Fibroblast of lung (primary cell): ENCODE measurements around the gene FRS3. TPM values are rescaled to one million over a fixed set of nuclear protein-coding genes. Genes with fewer than 3 reads are reported as not detected.

Source experiments
- DNase-seq, 2 donors: peaks; one replicate each; pipeline versions ENCODE4 v3.0.0 to v3.0.0-alpha.2; 2010; ENCODE audit warnings: low read depth in 2 of 2
- H2AFZ ChIP-seq: 2 replicates; pipeline ENCODE4 v1.5.1; 2012; ENCODE audit warnings: low read length, control low read depth, inconsistent platforms
- H3K27ac ChIP-seq: 2 replicates; pipeline ENCODE4 v1.5.1; 2011; ENCODE audit warnings: low read length, control low read depth; ENCODE audit not compliant: insufficient read depth
- H3K27me3 ChIP-seq: 2 replicates; pipeline ENCODE4 v1.5.1; 2011; ENCODE audit warnings: mild to moderate bottlenecking, low read length; ENCODE audit not compliant: control insufficient read depth, insufficient read depth
- H3K36me3 ChIP-seq: 2 replicates; pipeline ENCODE4 v1.5.1; 2011; ENCODE audit warnings: low read length; ENCODE audit not compliant: control insufficient read depth, insufficient read depth
- H3K4me1 ChIP-seq: 2 replicates; pipeline ENCODE4 v1.5.1; 2011; ENCODE audit warnings: low read length; ENCODE audit not compliant: control insufficient read depth, insufficient read depth; ENCODE audit errors: extremely low read depth
- H3K4me2 ChIP-seq: 2 replicates; pipeline ENCODE4 v1.5.1; 2011; ENCODE audit warnings: low read length, control low read depth; ENCODE audit not compliant: insufficient read depth; ENCODE audit errors: extremely low read depth
- H3K4me3 ChIP-seq, 4 experiments: fragments of 200-600 bp in 1 of 4; sonication (generic) in 1 of 4; replicated peaks in 1 of 4; 2 replicates each; pipeline ENCODE4 v1.5.1; 2011 to 2016; ENCODE audit warnings: low read length in 4 of 4, low read depth in 3 of 4, mild to moderate bottlenecking in 3 of 4, control low read depth in 2 of 4, inconsistent platforms in 1 of 4, mixed read lengths in 1 of 4; ENCODE audit not compliant: insufficient read depth in 1 of 4; ENCODE audit errors: control extremely low read depth in 1 of 4
- H3K79me2 ChIP-seq: 2 replicates; pipeline ENCODE4 v1.5.1; 2012; ENCODE audit warnings: mild to moderate bottlenecking, low read length, inconsistent platforms; ENCODE audit not compliant: control insufficient read depth, insufficient read depth
- H3K9ac ChIP-seq: 2 replicates; pipeline ENCODE4 v1.5.1; 2011; ENCODE audit warnings: mild to moderate bottlenecking, low read length, control low read depth; ENCODE audit not compliant: insufficient read depth
- H3K9me3 ChIP-seq: 2 replicates; pipeline ENCODE4 v1.5.1; 2012; ENCODE audit warnings: low read depth, low read length; ENCODE audit not compliant: control insufficient read depth, insufficient read depth
- H4K20me1 ChIP-seq: 2 replicates; pipeline ENCODE4 v1.5.1; 2011; ENCODE audit warnings: low read length; ENCODE audit not compliant: control insufficient read depth, insufficient read depth; ENCODE audit errors: extremely low read depth
- EZH2 ChIP-seq: IDR thresholded peaks from 2 replicates; pipeline ENCODE4 v1.5.1; 2012; ENCODE audit warnings: low read length, control low read depth, mild to moderate bottlenecking; ENCODE audit errors: missing control alignments
- polyA plus RNA-seq, 2 donors: library from polyadenylated mRNA; depleted of rRNA in 1 of 2; stranded (reverse) in 1 of 2; unstranded in 1 of 2; fragments of >200 nt; gene quantifications; 2 replicates each; pipeline ENCODE4 v1.2.1, GENCODE V29; 2011 to 2012; ENCODE audit warnings: missing spikeins in 1 of 2
- total RNA-seq: library from RNA; depleted of rRNA; stranded (reverse); fragments of >200 nt; gene quantifications from 2 replicates; pipeline ENCODE4 v1.2.1, GENCODE V29; 2014
- TF ChIP-seq, protein P1 (sequence below), 2 donors: IDR thresholded peaks in 1 of 2; conservative IDR thresholded peaks in 1 of 2; 1 replicate in 1 of 2; 2 replicates in 1 of 2; pipeline ENCODE4 v1.5.1; 2011 to 2012; ENCODE audit warnings: low read length in 2 of 2, control low read depth in 1 of 2, inconsistent platforms in 1 of 2, low read depth in 1 of 2, mild to moderate bottlenecking in 1 of 2

Gene FRS3
- total and polyA plus RNA-seq, 2 donors (not counting 1 experiment from before 2014, with no cell fraction given): 1.8 to 2.4 TPM

DNA sequence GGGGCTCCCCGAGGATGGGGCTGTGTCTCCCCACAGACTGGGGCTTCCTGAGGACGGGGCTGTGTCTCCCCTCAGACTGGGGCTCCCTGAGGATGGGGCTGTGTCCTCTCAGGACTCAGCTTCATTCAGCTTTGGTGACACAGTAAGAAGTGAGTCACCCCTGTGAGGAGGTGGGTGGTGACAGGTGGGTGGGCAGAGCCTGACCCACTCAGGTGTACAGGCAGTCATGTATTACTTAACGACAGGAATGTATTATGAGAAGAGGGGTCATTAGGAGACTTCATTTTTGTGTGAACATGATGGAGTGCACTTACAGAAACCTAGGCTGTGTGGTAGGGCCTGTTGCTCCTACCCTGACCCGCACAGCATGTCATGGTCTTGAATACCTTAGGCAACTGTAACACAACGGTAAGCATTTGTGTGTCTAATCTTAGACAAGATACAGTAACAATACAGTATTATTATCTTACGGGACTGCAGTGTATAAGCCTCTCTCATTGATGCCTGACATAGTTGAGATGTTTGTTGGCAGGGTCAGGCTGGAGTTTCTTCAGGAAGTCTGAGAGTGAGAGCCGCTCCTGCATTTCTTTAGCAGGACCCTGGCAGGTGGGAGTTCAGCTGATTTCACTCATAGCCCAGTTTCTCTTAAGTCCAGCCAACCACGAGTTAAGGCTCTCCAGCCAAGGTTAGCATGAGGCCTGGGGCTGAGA is 21.6 kb downstream of the FRS3 start:
- H3K9me3 ChIP-seq: no peaks in the 10 kb centered on the region
- H3K4me3 ChIP-seq: no peak overlapping the region
- no peak for TF ChIP-seq EZH2
- TF ChIP-seq, protein P1, sequence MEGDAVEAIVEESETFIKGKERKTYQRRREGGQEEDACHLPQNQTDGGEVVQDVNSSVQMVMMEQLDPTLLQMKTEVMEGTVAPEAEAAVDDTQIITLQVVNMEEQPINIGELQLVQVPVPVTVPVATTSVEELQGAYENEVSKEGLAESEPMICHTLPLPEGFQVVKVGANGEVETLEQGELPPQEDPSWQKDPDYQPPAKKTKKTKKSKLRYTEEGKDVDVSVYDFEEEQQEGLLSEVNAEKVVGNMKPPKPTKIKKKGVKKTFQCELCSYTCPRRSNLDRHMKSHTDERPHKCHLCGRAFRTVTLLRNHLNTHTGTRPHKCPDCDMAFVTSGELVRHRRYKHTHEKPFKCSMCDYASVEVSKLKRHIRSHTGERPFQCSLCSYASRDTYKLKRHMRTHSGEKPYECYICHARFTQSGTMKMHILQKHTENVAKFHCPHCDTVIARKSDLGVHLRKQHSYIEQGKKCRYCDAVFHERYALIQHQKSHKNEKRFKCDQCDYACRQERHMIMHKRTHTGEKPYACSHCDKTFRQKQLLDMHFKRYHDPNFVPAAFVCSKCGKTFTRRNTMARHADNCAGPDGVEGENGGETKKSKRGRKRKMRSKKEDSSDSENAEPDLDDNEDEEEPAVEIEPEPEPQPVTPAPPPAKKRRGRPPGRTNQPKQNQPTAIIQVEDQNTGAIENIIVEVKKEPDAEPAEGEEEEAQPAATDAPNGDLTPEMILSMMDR (conservative IDR thresholded peaks at IDR 0.05 in 1 of 2, IDR thresholded peaks at IDR 0.05 in 1 of 2; ENCODE audit: low read depth in 1 of 2, low read length in 2 of 2): no peak
- no peak overlapping the region for H2AFZ ChIP-seq
- H3K79me2 ChIP-seq: no peaks in the 10 kb centered on the region
- H3K27ac ChIP-seq: no peak overlapping the region
- peak in 1 of 2 donors; percentile 48 for DNase-seq
- H3K36me3 ChIP-seq: no peaks in the 10 kb centered on the region
- peaks cover 12% of the 10 kb centered on the region for H3K27me3 ChIP-seq
- H3K9ac ChIP-seq: no peak overlapping the region
- H4K20me1 ChIP-seq: no peaks in the 10 kb centered on the region
- H3K4me1 ChIP-seq: no peaks in the 10 kb centered on the region
- H3K4me2 ChIP-seq: no peak overlapping the region

DNA sequence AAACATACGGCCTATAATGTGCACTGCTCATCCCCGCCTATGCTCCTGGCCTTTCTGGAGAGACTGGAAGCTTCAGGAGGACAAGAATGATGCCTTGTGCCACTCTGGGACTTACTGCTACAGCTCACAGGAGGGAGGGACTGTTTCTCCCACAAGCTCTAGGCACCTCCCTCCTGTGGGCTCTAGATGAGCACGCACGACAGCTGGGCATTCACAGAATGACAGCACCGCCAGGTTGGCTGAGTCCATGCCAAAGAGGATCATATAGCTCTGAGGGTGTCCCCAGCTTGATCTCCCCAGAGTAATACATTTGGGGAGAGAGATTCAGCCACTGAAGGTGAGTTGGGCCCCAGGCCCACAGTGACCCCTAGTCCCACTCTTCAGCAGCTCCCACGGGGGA is 22.4 kb downstream of the FRS3 start:
- Histone ChIP-seq H3K79me2 (no peaks in the 10 kb centered on the region), H3K27ac (no peak overlapping the region), H3K36me3 (no peaks in the 10 kb centered on the region), H3K9me3 (no peaks in the 10 kb centered on the region), H3K4me2 (no peak overlapping the region), H3K27me3 (peaks cover 12% of the 10 kb centered on the region), H2AFZ (no peak overlapping the region), H4K20me1 (no peaks in the 10 kb centered on the region), H3K9ac (no peak overlapping the region), H3K4me1 (no peaks in the 10 kb centered on the region), H3K4me3 (no peak overlapping the region)
- TF ChIP-seq, protein P1 (conservative IDR thresholded peaks at IDR 0.05 in 1 of 2, IDR thresholded peaks at IDR 0.05 in 1 of 2; ENCODE audit: low read depth in 1 of 2, low read length in 2 of 2): no peak
- no peak for DNase-seq

GRCh38 chr6:41756354-41756753 is 23.3 kb downstream of the FRS3 start:
- TF ChIP-seq, protein P1 (conservative IDR thresholded peaks at IDR 0.05 in 1 of 2, IDR thresholded peaks at IDR 0.05 in 1 of 2; ENCODE audit: low read depth in 1 of 2, low read length in 2 of 2): no peak
- no peak for TF ChIP-seq EZH2
- Histone ChIP-seq H3K36me3 (no peaks in the 10 kb centered on the region), H3K27me3 (peaks cover 12% of the 10 kb centered on the region), H2AFZ (no peak overlapping the region), H3K27ac (no peak overlapping the region), H3K4me3 (no peak overlapping the region), H3K9me3 (no peaks in the 10 kb centered on the region), H4K20me1 (no peaks in the 10 kb centered on the region), H3K9ac (no peak overlapping the region), H3K79me2 (no peaks in the 10 kb centered on the region), H3K4me2 (no peak overlapping the region), H3K4me1 (no peaks in the 10 kb centered on the region)
- no peak for DNase-seq
